ENCODE data around the gene SAMD3.
"Not testable (repeated sequence)": the region's sequence is repeated elsewhere in the genome, so short reads cannot be mapped to it uniquely, and the experiment has no call there.

SAMD3 gene

GRCh38 chr6:130173377-130174004, 49.3 kb downstream of the SAMD3 start:
- not testable (repeated sequence) for DNase-seq (ENCODE audit: low read depth)

- DNase-seq (ENCODE audit: low read depth), result not testable (repeated sequence)
Measured at GRCh38 chr6:130170160-130170559, 52.6 kb downstream of the SAMD3 start.

GRCh38 chr6:130167655-130168054, 55.1 kb downstream of the SAMD3 start:
- no peak for DNase-seq (ENCODE audit: low read depth)

GRCh38 chr6:130164251-130164650, 58.5 kb downstream of the SAMD3 start:
- DNase-seq (ENCODE audit: low read depth), result no peak

GRCh38 chr6:130163266-130163665, 59.5 kb downstream of the SAMD3 start:
- DNase-seq (ENCODE audit: low read depth), result no peak

GRCh38 chr6:130162421-130162820, 60.3 kb downstream of the SAMD3 start:
- no peak for DNase-seq (ENCODE audit: low read depth)

- no peak for DNase-seq (ENCODE audit: low read depth)
Measured at GRCh38 chr6:130161683-130162404, 60.9 kb downstream of the SAMD3 start.

GRCh38 chr6:130159956-130160355, 62.8 kb downstream of the SAMD3 start:
- DNase-seq (ENCODE audit: low read depth), result no peak

GRCh38 chr6:130158548-130158947, 64.2 kb downstream of the SAMD3 start:
- DNase-seq (ENCODE audit: low read depth), result no peak

- no peak for DNase-seq (ENCODE audit: low read depth)
Measured at GRCh38 chr6:130158056-130158455, 64.7 kb downstream of the SAMD3 start.

GRCh38 chr6:130156908-130157307, 65.8 kb downstream of the SAMD3 start:
- DNase-seq (ENCODE audit: low read depth), result no peak

- no peak for DNase-seq (ENCODE audit: low read depth)
Measured at GRCh38 chr6:130152908-130153510, 69.7 kb downstream of the SAMD3 start.

- DNase-seq (ENCODE audit: low read depth), result no peak
Measured at GRCh38 chr6:130150906-130151305, 71.8 kb downstream of the SAMD3 start.

- not testable (repeated sequence) for DNase-seq (ENCODE audit: low read depth)
Measured at GRCh38 chr6:130149016-130149415, 73.7 kb downstream of the SAMD3 start.

- DNase-seq (ENCODE audit: low read depth), result no peak
Measured at GRCh38 chr6:130148181-130148580, 74.6 kb downstream of the SAMD3 start.

GRCh38 chr6:130147111-130147510, 75.6 kb downstream of the SAMD3 start:
- DNase-seq (ENCODE audit: low read depth), result no peak

GRCh38 chr6:130143709-130144108, 79.0 kb downstream of the SAMD3 start:
- DNase-seq (ENCODE audit: low read depth), result no peak

- no peak for DNase-seq (ENCODE audit: low read depth)
Measured at GRCh38 chr6:130140084-130140483, 82.7 kb downstream of the SAMD3 start.

GRCh38 chr6:130138909-130139242, 83.9 kb downstream of the SAMD3 start:
- DNase-seq (ENCODE audit: low read depth), result no peak

GRCh38 chr6:130138116-130138908, 84.4 kb downstream of the SAMD3 start:
- DNase-seq (ENCODE audit: low read depth), result no peak

- no peak for DNase-seq (ENCODE audit: low read depth)
Measured at GRCh38 chr6:130136798-130137197, 86.0 kb downstream of the SAMD3 start.

GRCh38 chr6:130134582-130134981, 88.2 kb downstream of the SAMD3 start:
- DNase-seq (ENCODE audit: low read depth), result no peak

GRCh38 chr6:130132286-130132701, 90.5 kb downstream of the SAMD3 start:
- no peak for DNase-seq (ENCODE audit: low read depth)

All from fibroblast of the conjunctiva (primary cell).